H1 (cell line): Measurements from ENCODE around the gene C19orf53.
A peak's percentile ranks its signal among the peaks of the same experiment; 100 is the strongest.

Source experiments
- CTCF ChIP-seq, 3 experiments: IDR thresholded peaks; 1 replicate in 2 of 3; 2 replicates in 1 of 3; pipeline versions ENCODE4 v1.5.1 to v1.6.1; 2011; ENCODE audit warnings: low read length in 3 of 3, mild to moderate bottlenecking in 3 of 3, inconsistent platforms in 2 of 3, low read depth in 1 of 3, moderate library complexity in 1 of 3; ENCODE audit not compliant: insufficient read depth in 1 of 3; ENCODE audit errors: control extremely low read depth in 1 of 3
- EP300 ChIP-seq, 2 experiments: IDR thresholded peaks; 1 replicate in 1 of 2; 2 replicates in 1 of 2; pipeline ENCODE4 v1.6.1; 2011 to 2012; ENCODE audit warnings: low read depth in 2 of 2, low read length in 2 of 2, mild to moderate bottlenecking in 2 of 2, borderline replicate concordance in 1 of 2, inconsistent platforms in 1 of 2, moderate library complexity in 1 of 2
- POLR2AphosphoS5 ChIP-seq: IDR thresholded peaks from 2 replicates; pipeline ENCODE4 v1.6.1; 2011; ENCODE audit warnings: low read depth, low read length
- SAP30 ChIP-seq: fragments of 300-600 bp; sonication (generic); IDR thresholded peaks from 2 replicates; pipeline ENCODE4 v1.7.1; 2012; ENCODE audit warnings: low read length, moderate library complexity, mild to moderate bottlenecking, inconsistent platforms; ENCODE audit not compliant: insufficient read depth, insufficient replicate concordance
- SRF ChIP-seq: IDR thresholded peaks from 2 replicates; pipeline ENCODE4 v1.6.1; 2011; ENCODE audit warnings: mild to moderate bottlenecking, low read depth, low read length, moderate library complexity

DNA sequence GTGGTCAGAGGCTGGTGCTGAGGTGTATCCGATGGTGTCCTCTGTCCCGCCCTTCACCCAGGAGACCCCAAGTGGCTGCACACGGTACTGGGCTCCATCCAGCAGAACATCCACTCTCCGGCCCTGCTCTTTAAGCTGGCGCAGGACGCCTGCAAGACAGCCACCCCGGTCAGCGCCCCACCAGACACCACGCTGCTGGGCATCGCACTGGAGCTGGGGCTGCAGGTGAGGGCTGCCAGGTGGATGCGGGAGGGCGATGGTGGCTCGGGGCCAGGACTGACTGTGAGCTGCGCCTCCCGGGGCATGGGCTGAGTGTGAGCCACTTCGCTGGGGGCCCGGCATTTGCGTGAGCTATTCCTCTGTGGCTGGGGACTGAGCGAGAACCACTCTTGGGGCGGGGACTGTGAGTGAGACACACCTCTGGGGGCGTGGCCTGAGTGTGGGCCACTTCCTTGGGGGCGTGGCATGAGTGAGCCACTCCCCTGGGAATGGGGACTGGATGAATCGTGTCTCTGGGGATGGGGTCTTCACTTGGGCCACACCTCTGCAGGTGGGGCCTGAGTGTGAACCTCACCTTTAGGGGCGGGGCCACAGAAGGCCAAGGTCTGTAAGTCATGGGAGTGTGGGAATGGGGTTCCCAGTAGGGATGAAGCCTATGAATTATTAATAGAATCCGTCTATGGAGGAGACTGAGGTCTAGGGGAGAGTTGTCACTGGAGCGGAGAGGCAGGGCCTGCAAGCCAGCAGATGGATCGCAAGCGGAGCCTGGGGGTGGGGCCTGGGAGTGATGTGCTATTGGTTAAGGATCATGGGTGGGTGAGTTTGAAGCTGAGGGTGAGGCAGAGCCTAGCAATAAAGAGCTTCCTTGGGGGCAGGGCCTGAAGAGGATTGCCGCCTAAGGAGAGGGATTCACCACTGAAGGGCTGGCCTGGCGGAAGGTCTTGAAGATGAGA lies 51.5 kb downstream of the C19orf53 start:
- TF ChIP-seq CTCF (IDR thresholded peaks at IDR 0.05; ENCODE audit: control extremely low read depth in 1 of 3, insufficient read depth in 1 of 3, low read depth in 1 of 3, low read length in 3 of 3) (peak; percentile 34 to 52 (median 35)), POLR2AphosphoS5 (no peak), SAP30 (no peak), EP300 (IDR thresholded peaks at IDR 0.05; ENCODE audit: borderline replicate concordance in 1 of 2, low read depth in 2 of 2, low read length in 2 of 2) (no peak), SRF (no peak)
